Neural cell (in vitro differentiated cells): ENCODE measurements around the gene RAET1L. TPM values are rescaled to one million over a fixed set of nuclear protein-coding genes. Genes with fewer than 3 reads are reported as not detected.

Source experiments
- H2AFZ ChIP-seq: fragments of 200-600, 300-800 bp; sonication (generic), shearing (Covaris generic); 2 replicates; pipeline ENCODE4 v1.6.0; 2014; ENCODE audit warnings: low read depth, mild to moderate bottlenecking, antibody characterized with exemption, low read length, moderate library complexity
- H3F3A ChIP-seq: fragments of 200-600 bp; shearing (Covaris generic); 2 replicates; pipeline ENCODE4 v1.6.1; 2016; ENCODE audit warnings: mild to moderate bottlenecking, moderate library complexity, mixed read lengths, antibody characterized with exemption, low read length; ENCODE audit not compliant: insufficient read depth, poor library complexity, severe bottlenecking
- H3K27ac ChIP-seq: fragments of 200-600, 300-800 bp; sonication (generic), shearing (Covaris generic); 2 replicates; pipeline ENCODE4 v1.5.1; 2014; ENCODE audit warnings: mild to moderate bottlenecking, low read length, moderate library complexity
- H3K27me3 ChIP-seq: fragments of 300-800, 200-600 bp; sonication (generic), shearing (Covaris generic); 2 replicates; pipeline ENCODE4 v1.6.0; 2014; ENCODE audit warnings: mild to moderate bottlenecking, low read depth, low read length, moderate library complexity; ENCODE audit not compliant: insufficient read depth
- H3K36me3 ChIP-seq: fragments of 300-800, 200-600 bp; sonication (generic), shearing (Covaris generic); 2 replicates; pipeline ENCODE4 v1.5.1; 2014; ENCODE audit warnings: mild to moderate bottlenecking, antibody characterized with exemption, low read length, moderate library complexity; ENCODE audit not compliant: insufficient read depth
- H3K4me2 ChIP-seq: fragments of 300-800, 200-600 bp; sonication (generic), shearing (Covaris generic); 2 replicates; pipeline ENCODE4 v1.6.0; 2014; ENCODE audit warnings: mild to moderate bottlenecking, low read length
- H3K4me3 ChIP-seq: fragments of 300-800, 200-600 bp; sonication (generic), shearing (Covaris generic); 2 replicates; pipeline ENCODE4 v1.5.1; 2014; ENCODE audit warnings: mild to moderate bottlenecking, low read length, moderate library complexity
- H3K79me2 ChIP-seq: fragments of 200-600 bp; shearing (Covaris generic); replicated peaks from 2 replicates; pipeline ENCODE4 v1.6.0; 2014; ENCODE audit warnings: mild to moderate bottlenecking, low read length, moderate library complexity; ENCODE audit not compliant: insufficient read depth
- H3K9ac ChIP-seq: fragments of 300-800, 200-600 bp; sonication (generic), shearing (Covaris generic); 2 replicates; pipeline ENCODE4 v1.6.1; 2016; ENCODE audit warnings: mild to moderate bottlenecking, low read length, mixed read lengths
- H3K9me2 ChIP-seq: fragments of 200-600 bp; shearing (Covaris generic); 2 replicates; pipeline ENCODE4 v1.6.1; 2016; ENCODE audit warnings: mild to moderate bottlenecking, low read length, mixed read lengths; ENCODE audit not compliant: insufficient read depth
- H3K9me3 ChIP-seq: fragments of 200-600, 300-800 bp; sonication (generic), shearing (Covaris generic); 2 replicates; pipeline ENCODE4 v1.6.1; 2016; ENCODE audit warnings: mild to moderate bottlenecking, mixed run types, low read length, moderate library complexity, mixed read lengths
- H4K20me1 ChIP-seq: fragments of 200-600 bp; shearing (Covaris generic); 2 replicates; pipeline ENCODE4 v1.6.1; 2016; ENCODE audit warnings: mild to moderate bottlenecking, mixed run types; ENCODE audit not compliant: insufficient read depth
- CTCF ChIP-seq: fragments of 450-650 bp; IDR thresholded peaks from 2 replicates; pipeline ENCODE4 v1.5.1; 2014; ENCODE audit warnings: antibody characterized with exemption, mild to moderate bottlenecking, moderate library complexity; ENCODE audit not compliant: poor library complexity, severe bottlenecking
- EP300 ChIP-seq: fragments of 450-650 bp; conservative IDR thresholded peaks from 2 replicates; pipeline ENCODE4 v1.6.1; 2014; ENCODE audit warnings: antibody characterized with exemption, mild to moderate bottlenecking, moderate library complexity; ENCODE audit not compliant: poor library complexity, severe bottlenecking
- EZH2 ChIP-seq: fragments of 200-600, 300-800 bp; shearing (Covaris generic), sonication (generic); IDR thresholded peaks from 2 replicates; pipeline ENCODE4 v1.6.1; 2014; ENCODE audit warnings: antibody characterized with exemption, low read length, borderline replicate concordance, mild to moderate bottlenecking; ENCODE audit not compliant: insufficient read depth, poor library complexity, severe bottlenecking
- MXI1 ChIP-seq: fragments of 450-650 bp; conservative IDR thresholded peaks from 2 replicates; pipeline ENCODE4 v1.6.1; 2014; ENCODE audit warnings: antibody characterized with exemption, mild to moderate bottlenecking; ENCODE audit not compliant: poor library complexity, severe bottlenecking
- POLR2AphosphoS5 ChIP-seq: IDR thresholded peaks from 2 replicates; pipeline ENCODE4 v1.6.1; 2012
- RAD21 ChIP-seq: fragments of 450-650 bp; conservative IDR thresholded peaks from 2 replicates; pipeline ENCODE4 v1.6.1; 2014; ENCODE audit warnings: antibody characterized with exemption, mild to moderate bottlenecking, moderate library complexity
- REST ChIP-seq: IDR thresholded peaks from 2 replicates; pipeline ENCODE4 v1.6.1; 2012; ENCODE audit warnings: borderline replicate concordance
- SMC3 ChIP-seq: fragments of 450-650 bp; conservative IDR thresholded peaks from 2 replicates; pipeline ENCODE4 v1.6.1; 2014; ENCODE audit warnings: antibody characterized with exemption, mild to moderate bottlenecking, moderate library complexity; ENCODE audit not compliant: poor library complexity
- TAF1 ChIP-seq: IDR thresholded peaks from 2 replicates; pipeline ENCODE4 v1.6.1; 2012; ENCODE audit warnings: low read depth
- polyA plus RNA-seq: library from polyadenylated mRNA; depleted of rRNA; stranded (reverse); fragments of >200 nt; gene quantifications from 2 replicates; pipeline ENCODE4 v1.2.3, GENCODE V29; 2014

RAET1L gene
- polyA plus RNA-seq, 1 donor from 2014 or later, result not detected

GRCh38 chr6:150068151-150068550 lies 42.8 kb upstream of the RAET1L start:
- no peaks in the 10 kb centered on the region for H3K9me2 ChIP-seq
- no peak overlapping the region for H2AFZ ChIP-seq
- peaks cover 9% of the 10 kb centered on the region for H3K27me3 ChIP-seq
- no peaks in the 10 kb centered on the region for H4K20me1 ChIP-seq
- no peaks in the 10 kb centered on the region for H3K36me3 ChIP-seq
- H3K4me3 ChIP-seq, result peak overlapping the region; percentile 86
- TF ChIP-seq EZH2, result no peak
- no peak for TF ChIP-seq MXI1
- TF ChIP-seq POLR2AphosphoS5, result no peak
- TF ChIP-seq RAD21, result no peak
- TF ChIP-seq TAF1, result no peak
- TF ChIP-seq REST, result no peak
- no peak for TF ChIP-seq CTCF
- TF ChIP-seq EP300, result no peak
- no peak for TF ChIP-seq SMC3
- no peaks in the 10 kb centered on the region for H3F3A ChIP-seq
- H3K9me3 ChIP-seq, result no peaks in the 10 kb centered on the region
- peak overlapping the region; percentile 51 for H3K4me2 ChIP-seq
- H3K27ac ChIP-seq, result no peak overlapping the region
- no peaks in the 10 kb centered on the region for H3K79me2 ChIP-seq
- H3K9ac ChIP-seq, result peak overlapping the region; percentile 69

GRCh38 chr6:150065083-150065482 lies 39.8 kb upstream of the RAET1L start:
- Histone ChIP-seq H3F3A (no peaks in the 10 kb centered on the region), H3K27ac (no peak overlapping the region), H3K9me3 (no peaks in the 10 kb centered on the region), H3K9ac (no peak overlapping the region), H3K9me2 (no peaks in the 10 kb centered on the region), H3K4me2 (no peak overlapping the region), H2AFZ (no peak overlapping the region), H3K36me3 (no peaks in the 10 kb centered on the region), H4K20me1 (no peaks in the 10 kb centered on the region), H3K79me2 (no peaks in the 10 kb centered on the region), H3K27me3 (peaks cover 9% of the 10 kb centered on the region), H3K4me3 (no peak overlapping the region)
- TF ChIP-seq SMC3, result no peak
- no peak for TF ChIP-seq EZH2
- no peak for TF ChIP-seq EP300
- no peak for TF ChIP-seq POLR2AphosphoS5
- no peak for TF ChIP-seq MXI1
- TF ChIP-seq TAF1, result no peak

GRCh38 chr6:150063640-150064039 lies 38.3 kb upstream of the RAET1L start:
- no peak overlapping the region for H3K9ac ChIP-seq

More at GRCh38 chr6:150063640-150064039, 38.3 kb upstream of the RAET1L start:
- Histone ChIP-seq H3K9me2 (no peaks in the 10 kb centered on the region), H3K27ac (no peak overlapping the region), H2AFZ (no peak overlapping the region), H3K36me3 (no peaks in the 10 kb centered on the region), H3K9me3 (no peaks in the 10 kb centered on the region), H3K4me2 (no peak overlapping the region), H3K4me3 (no peak overlapping the region), H3K79me2 (no peaks in the 10 kb centered on the region), H4K20me1 (no peaks in the 10 kb centered on the region), H3F3A (no peaks in the 10 kb centered on the region), H3K27me3 (peaks cover 2% of the 10 kb centered on the region)
- TF ChIP-seq CTCF, result no peak
- no peak for TF ChIP-seq EP300
- TF ChIP-seq SMC3, result no peak
- TF ChIP-seq REST, result no peak
- no peak for TF ChIP-seq RAD21
- no peak for TF ChIP-seq MXI1
- TF ChIP-seq TAF1, result no peak
